Measurements from ENCODE around the gene TRPC1.

The TRPC1 gene

GRCh38 chr3:142817356-142817755 is 93.5 kb downstream of the TRPC1 start:
- POLR2A ChIA-PET = no interaction called here
- TF ChIP-seq CTCF (IDR thresholded peaks at IDR 0.05; ENCODE audit: control extremely low read depth, extremely low read depth, low read depth, missing control alignments) = no peak
- DNase-seq (ENCODE audit: extremely low spot score) = no peak
- CTCF ChIA-PET = interaction anchor here (1.0 to 9.4 kb wide), 6 partner anchors 8 to 32 kb away, joined by 3 to 79 read pairs (median 3); no protein-coding TSS in a partner anchor

- DNase-seq (ENCODE audit: extremely low spot score) = no peak
- POLR2A ChIA-PET = no interaction called here
- CTCF ChIA-PET = interaction anchor here (1.0 to 9.4 kb wide), 3 partner anchors 11 to 20 kb away, joined by 3 to 79 read pairs (median 3); no protein-coding TSS in a partner anchor
- no peak for TF ChIP-seq CTCF (IDR thresholded peaks at IDR 0.05; ENCODE audit: control extremely low read depth, extremely low read depth, low read depth, missing control alignments)
Measured at GRCh38 chr3:142817897-142818296, 94.1 kb downstream of the TRPC1 start.

GRCh38 chr3:142818651-142819050 is 94.8 kb downstream of the TRPC1 start:
- ChIA-PET CTCF (interaction anchor here (9.4 kb wide), 1 partner anchor 10 kb away, joined by 79 read pairs; no protein-coding TSS in a partner anchor), POLR2A (no interaction called here)
- TF ChIP-seq CTCF (IDR thresholded peaks at IDR 0.05; ENCODE audit: control extremely low read depth, extremely low read depth, low read depth, missing control alignments) = no peak
- DNase-seq (ENCODE audit: extremely low spot score) = no peak

- CTCF ChIA-PET = interaction anchor here (9.4 kb wide), 1 partner anchor 9 kb away, joined by 79 read pairs; no protein-coding TSS in a partner anchor
- POLR2A ChIA-PET = no interaction called here
- TF ChIP-seq CTCF (IDR thresholded peaks at IDR 0.05; ENCODE audit: control extremely low read depth, extremely low read depth, low read depth, missing control alignments) = no peak
- no peak for DNase-seq (ENCODE audit: extremely low spot score)
Measured at GRCh38 chr3:142819179-142819578, 95.3 kb downstream of the TRPC1 start.

GRCh38 chr3:142828703-142829305 is 105.0 kb downstream of the TRPC1 start:
- TF ChIP-seq CTCF (IDR thresholded peaks at IDR 0.05; ENCODE audit: control extremely low read depth, extremely low read depth, low read depth, missing control alignments) = peak; percentile 88
- ChIA-PET CTCF (interaction anchor here (0.6 to 5.2 kb wide), 75 partner anchors 10 to 1124 kb away, joined by 3 to 130 read pairs (median 4); partner anchors contain the start of gene U2SURP), POLR2A (no interaction called here)
- DNase-seq (ENCODE audit: extremely low spot score) = peak; percentile 71

- CTCF ChIA-PET = interaction anchor here (3.8 kb wide), 1 partner anchor 8 kb away, joined by 35 read pairs; no protein-coding TSS in a partner anchor
- POLR2A ChIA-PET = no interaction called here
- no peak for DNase-seq (ENCODE audit: extremely low spot score)
- no peak for TF ChIP-seq CTCF (IDR thresholded peaks at IDR 0.05; ENCODE audit: control extremely low read depth, extremely low read depth, low read depth, missing control alignments)
Measured at GRCh38 chr3:142837526-142837925, 113.7 kb downstream of the TRPC1 start.
